Calu3 (cell line): ENCODE measurements around the gene OTX2. TPM values are rescaled to one million over a fixed set of nuclear protein-coding genes. Genes with fewer than 3 reads are reported as not detected.

ENCODE experiments used
- BruUV-seq: library from RNA; stranded (reverse); fragments of 400-500 nt; replicated peaks from 2 replicates; lab custom pipeline; 2021; lab: Mats Ljungman, UMichigan
- CTCF ChIA-PET: fragments of 300-600 bp; sonication (Branson Sonifier 250); formaldehyde crosslinking; loops from one replicate; lab custom pipeline; 2022; ENCODE audit warnings: antibody characterized with exemption; lab: Charles Lee
- DNase-seq: peaks from one replicate; pipeline ENCODE4 v3.0.0; 2022
- H3K27ac Mint-ChIP-seq: one replicate; pipeline ENCODE4 v1.8.0; 2022; ENCODE audit warnings: mixed read lengths; ENCODE audit not compliant: unreplicated experiment
- H3K27me3 Mint-ChIP-seq: one replicate; pipeline ENCODE4 v1.8.0; 2022; ENCODE audit warnings: mixed read lengths; ENCODE audit not compliant: unreplicated experiment
- H3K36me3 Mint-ChIP-seq: one replicate; pipeline ENCODE4 v1.8.0; 2022; ENCODE audit warnings: mild to moderate bottlenecking, moderate library complexity, mixed read lengths; ENCODE audit not compliant: insufficient read depth, unreplicated experiment
- H3K4me1 Mint-ChIP-seq: one replicate; pipeline ENCODE4 v1.8.0; 2022; ENCODE audit warnings: mild to moderate bottlenecking, low read depth, mixed read lengths; ENCODE audit not compliant: unreplicated experiment
- H3K4me3 Mint-ChIP-seq: one replicate; pipeline ENCODE4 v1.8.0; 2022; ENCODE audit warnings: mild to moderate bottlenecking, low read depth, moderate library complexity, mixed read lengths; ENCODE audit not compliant: unreplicated experiment
- H3K9me3 Mint-ChIP-seq: one replicate; pipeline ENCODE4 v1.8.0; 2022; ENCODE audit warnings: low read depth, mixed read lengths; ENCODE audit not compliant: unreplicated experiment
- CTCF ChIP-seq: fragments of 200-600 bp; IDR thresholded peaks from one replicate; pipeline ENCODE4 v1.8.0; 2022; ENCODE audit warnings: antibody characterized with exemption; ENCODE audit not compliant: unreplicated experiment
- intact Hi-C: fragments of 100-400 bp; cut with micrococcal nuclease; formaldehyde crosslinking; loops from one replicate; pipeline ENCODE4 v1.10.0; 2022; ENCODE audit not compliant: unreplicated experiment
- total RNA-seq: library from RNA; stranded (reverse); gene quantifications from 2 replicates; pipeline ENCODE4 v1.2.3, GENCODE V29; 2022

Gene OTX2
- total RNA-seq, 1 experiment from 2014 or later: not detected

- H3K4me1 Mint-ChIP-seq: no peaks in the 10 kb centered on the region
- CTCF ChIA-PET: no interaction called here
- no peak for TF ChIP-seq CTCF
- peaks cover 31% of the 10 kb centered on the region for H3K27me3 Mint-ChIP-seq
- intact Hi-C loops: no loop called here
- no peaks in the 10 kb centered on the region for H3K9me3 Mint-ChIP-seq
- H3K27ac Mint-ChIP-seq: no peak overlapping the region
- H3K4me3 Mint-ChIP-seq: no peak overlapping the region
- DNase-seq: no peak
- H3K36me3 Mint-ChIP-seq: no peaks in the 10 kb centered on the region
- BruUV-seq: no TSS peak
Observed at GRCh38 chr14:56770512-56770911, 39.8 kb downstream of the OTX2 start.

GRCh38 chr14:56760164-56760914, 49.9 kb downstream of the OTX2 start:
- Mint-ChIP-seq H3K4me3 (no peak overlapping the region), H3K27me3 (peaks cover 35% of the 10 kb centered on the region), H3K9me3 (no peaks in the 10 kb centered on the region), H3K4me1 (no peaks in the 10 kb centered on the region), H3K27ac (no peak overlapping the region), H3K36me3 (no peaks in the 10 kb centered on the region)
- BruUV-seq: no TSS peak
- intact Hi-C loops: no loop called here
- CTCF ChIA-PET: no interaction called here
- no peak for TF ChIP-seq CTCF
- no peak for DNase-seq

- no peak for DNase-seq
- TF ChIP-seq CTCF: no peak
- Mint-ChIP-seq H3K27ac (no peak overlapping the region), H3K4me1 (no peaks in the 10 kb centered on the region), H3K4me3 (no peak overlapping the region), H3K9me3 (no peaks in the 10 kb centered on the region), H3K27me3 (peaks cover 35% of the 10 kb centered on the region), H3K36me3 (no peaks in the 10 kb centered on the region)
- intact Hi-C loops: no loop called here
- no TSS peak for BruUV-seq
- CTCF ChIA-PET: interaction anchor here (0.6 kb wide), 1 partner anchor 485 kb away, joined by 4 read pairs; no protein-coding TSS in a partner anchor
Observed at GRCh38 chr14:56759633-56760032, 50.6 kb downstream of the OTX2 start.

GRCh38 chr14:56759094-56759493, 51.2 kb downstream of the OTX2 start:
- no TSS peak for BruUV-seq
- CTCF ChIA-PET: no interaction called here
- Mint-ChIP-seq H3K4me3 (no peak overlapping the region), H3K27ac (no peak overlapping the region), H3K27me3 (peaks cover 33% of the 10 kb centered on the region), H3K9me3 (no peaks in the 10 kb centered on the region), H3K4me1 (no peaks in the 10 kb centered on the region), H3K36me3 (no peaks in the 10 kb centered on the region)
- no peak for TF ChIP-seq CTCF
- intact Hi-C loops: no loop called here
- DNase-seq: no peak
